ENCODE measurements around the gene ZCCHC2.

The ZCCHC2 gene

GRCh38 chr18:62583376-62583775 is 60.6 kb downstream of the ZCCHC2 start:
- no peak for DNase-seq

DNA sequence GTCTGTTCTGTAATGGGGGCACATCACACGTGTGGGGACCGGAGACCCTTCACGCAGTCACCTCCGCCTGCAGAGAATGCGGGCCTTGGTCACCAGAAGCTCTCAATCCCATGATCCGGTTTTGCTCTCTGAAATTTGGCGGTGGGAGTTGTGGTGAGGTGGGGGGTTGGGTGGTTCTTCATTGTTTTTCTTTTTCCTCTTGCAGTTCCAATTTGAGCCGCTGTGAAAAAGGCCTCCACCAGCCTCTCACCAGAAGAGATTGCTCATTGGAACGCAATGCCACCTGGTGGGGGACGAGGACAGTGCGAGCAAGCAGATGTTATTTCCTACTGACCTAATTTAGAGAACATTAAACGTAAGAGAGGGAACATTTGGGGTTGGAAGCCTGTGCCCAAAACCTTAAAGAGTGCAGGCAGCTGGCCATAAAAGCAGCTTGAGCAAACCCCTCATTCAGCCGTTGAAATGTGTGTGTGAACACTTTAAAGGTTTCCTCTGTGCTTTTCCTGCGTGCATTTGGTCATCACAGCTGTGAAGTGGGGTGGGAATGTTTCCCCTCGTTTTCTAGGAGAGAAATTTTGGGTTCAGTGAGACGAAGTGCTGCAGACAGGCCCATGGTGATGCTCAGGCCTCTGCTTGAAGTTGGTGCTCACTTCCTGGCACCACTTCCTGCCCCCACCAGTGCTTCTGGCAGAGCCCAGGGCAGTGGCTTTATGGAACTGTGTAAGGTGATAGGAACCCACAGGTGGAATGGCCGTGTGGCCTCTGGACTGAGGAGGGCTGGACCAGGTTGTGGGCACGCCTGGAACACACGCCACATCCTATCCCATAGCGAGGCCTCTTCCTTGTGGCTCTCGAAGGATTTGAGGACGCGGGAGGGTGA is 61.7 kb downstream of the ZCCHC2 start:
- peak; percentile 69 for DNase-seq

GRCh38 chr18:62585274-62586150 is 62.7 kb downstream of the ZCCHC2 start:
- peak; percentile 10 for DNase-seq

DNA sequence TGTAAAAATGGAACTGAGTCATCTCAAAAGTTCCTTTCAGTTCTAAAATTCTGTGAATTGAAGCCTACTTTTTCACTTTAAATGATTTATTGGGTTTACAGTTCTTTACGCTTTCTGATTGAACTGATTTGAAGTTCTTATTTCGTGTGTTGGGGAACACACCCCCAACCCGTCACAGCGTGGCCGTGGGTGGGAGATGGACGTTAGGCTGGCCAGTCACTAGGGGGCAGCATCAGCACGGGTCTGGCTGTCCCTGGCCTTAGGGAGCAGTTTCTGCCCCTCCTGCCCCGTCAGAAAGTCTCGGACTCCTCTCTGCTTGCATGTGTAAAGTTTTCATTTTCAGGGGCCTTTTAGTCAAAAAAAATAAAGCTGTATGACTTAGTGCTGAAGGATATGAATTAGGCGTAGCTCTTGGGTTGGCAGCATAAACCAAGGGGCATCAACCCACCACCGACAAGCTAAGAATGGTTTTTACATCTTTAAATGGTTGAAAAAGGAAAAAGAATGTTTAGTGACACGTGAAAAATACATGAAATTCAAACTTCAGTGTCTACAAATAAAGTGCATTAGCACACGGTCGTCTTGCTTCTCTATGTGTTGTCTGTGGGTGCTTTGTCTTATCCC is 63.4 kb downstream of the ZCCHC2 start:
- DNase-seq = peak; percentile 39

- no peak for DNase-seq
Observed at GRCh38 chr18:62586781-62587487, 64.1 kb downstream of the ZCCHC2 start.

- DNase-seq = no peak
Observed at GRCh38 chr18:62587689-62588088, 64.9 kb downstream of the ZCCHC2 start.

- no peak for DNase-seq
Observed at GRCh38 chr18:62588217-62588616, 65.4 kb downstream of the ZCCHC2 start.

DNA sequence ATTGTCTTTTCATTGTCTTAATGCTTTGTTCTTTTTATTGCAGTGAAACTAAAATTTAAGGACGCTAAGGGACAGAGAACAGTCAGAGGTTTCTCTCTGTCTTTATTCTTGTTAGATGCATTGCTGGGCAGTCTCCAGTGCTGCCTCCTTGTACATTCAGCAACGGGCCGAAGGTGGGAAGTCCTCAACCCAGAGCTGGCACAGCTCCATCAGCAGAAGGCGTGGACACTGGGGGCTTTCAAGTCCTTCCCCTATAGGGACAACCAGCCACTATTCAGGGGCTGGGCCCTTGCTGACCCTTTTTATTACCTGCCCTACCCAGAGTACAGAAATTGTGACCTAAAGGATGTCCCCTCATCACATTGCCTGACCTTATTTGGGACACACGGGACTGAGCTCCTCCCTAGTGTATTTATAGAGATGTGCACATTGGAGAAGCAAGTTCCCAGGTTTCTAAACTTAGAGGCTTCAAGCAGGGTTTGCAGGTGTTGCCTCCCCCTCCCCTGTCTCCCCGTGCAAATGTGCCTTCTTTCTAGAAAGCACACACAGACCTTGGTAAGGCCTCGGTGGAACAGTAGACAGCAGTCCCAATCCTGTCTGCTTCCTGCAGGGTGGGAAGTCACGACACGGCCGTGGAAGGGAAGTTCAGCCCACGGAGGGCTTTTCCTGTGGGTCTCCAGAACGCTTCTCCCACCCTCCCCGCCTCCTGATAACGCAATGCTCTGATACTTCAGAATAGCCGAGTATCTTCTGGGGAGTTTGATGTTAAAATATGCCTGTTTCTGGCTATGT is 68.2 kb downstream of the ZCCHC2 start:
- DNase-seq = no peak

DNA sequence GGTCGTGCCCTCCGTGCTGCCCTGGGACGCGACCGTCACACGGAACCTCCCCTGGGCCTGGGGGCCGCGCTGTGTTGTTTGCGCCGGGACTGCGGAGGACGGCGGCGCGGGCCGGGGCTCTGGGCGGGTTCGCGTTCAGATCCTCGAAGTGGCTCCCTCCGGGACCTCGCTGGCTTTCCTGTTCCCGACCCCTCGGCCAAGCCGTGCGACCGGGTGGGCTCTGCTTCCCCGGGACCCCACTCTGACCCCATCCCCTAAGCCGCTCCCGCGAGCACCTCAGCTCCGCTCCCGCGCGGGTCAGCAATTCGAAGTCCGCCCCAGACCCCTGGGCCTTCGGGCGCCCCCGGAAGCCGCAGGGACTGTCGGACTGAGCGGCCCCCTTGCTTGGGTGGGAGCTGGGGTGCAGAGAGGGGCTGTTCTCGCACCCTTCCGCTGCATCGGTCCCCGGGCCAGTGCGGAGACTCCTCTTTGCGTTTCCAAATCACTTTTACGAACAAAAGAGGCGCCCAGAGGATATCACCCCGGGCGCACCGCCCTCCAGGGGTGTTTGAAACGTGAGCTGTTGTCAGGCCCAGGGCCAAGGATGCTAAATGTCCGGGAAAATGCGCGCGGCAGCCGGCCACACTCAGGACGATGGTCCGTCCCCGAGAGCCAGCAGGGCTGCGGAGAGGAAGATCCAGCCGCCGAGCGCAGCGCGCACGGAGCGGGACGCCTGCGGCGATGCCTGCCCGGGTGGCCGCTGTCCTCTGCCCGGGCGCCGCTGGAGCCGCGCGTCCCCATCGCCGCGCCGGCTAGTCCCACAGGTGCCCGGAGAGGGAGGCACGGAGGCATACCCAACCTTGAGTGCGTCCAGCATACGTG is 73.5 kb downstream of the ZCCHC2 start:
- no peak for DNase-seq

- no peak for DNase-seq
Observed at GRCh38 chr18:62601871-62602270, 79.0 kb downstream of the ZCCHC2 start.

GRCh38 chr18:62602706-62603105 is 79.9 kb downstream of the ZCCHC2 start:
- no peak for DNase-seq

DNA sequence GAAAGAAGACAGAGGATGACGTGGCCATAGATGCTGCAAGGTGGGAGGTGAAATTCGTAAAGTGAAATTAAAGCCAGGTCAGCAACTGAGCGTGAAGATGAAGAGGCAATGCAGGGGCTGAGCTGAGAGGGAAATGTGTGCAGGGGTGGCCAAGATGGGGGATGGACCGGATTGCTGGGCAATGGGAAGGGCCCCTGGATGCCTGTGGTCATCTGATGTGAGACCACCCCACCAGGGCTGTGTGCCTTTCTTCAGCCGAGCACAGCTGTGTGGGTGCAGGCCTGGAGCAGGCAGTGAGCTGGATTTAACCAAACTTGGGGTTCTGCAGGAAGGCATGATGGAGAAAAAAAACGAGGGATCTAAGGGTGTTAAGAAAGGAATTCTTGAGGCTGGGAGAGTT is 80.4 kb downstream of the ZCCHC2 start:
- DNase-seq = no peak

GRCh38 chr18:62603979-62604378 is 81.2 kb downstream of the ZCCHC2 start:
- DNase-seq = no peak

DNA sequence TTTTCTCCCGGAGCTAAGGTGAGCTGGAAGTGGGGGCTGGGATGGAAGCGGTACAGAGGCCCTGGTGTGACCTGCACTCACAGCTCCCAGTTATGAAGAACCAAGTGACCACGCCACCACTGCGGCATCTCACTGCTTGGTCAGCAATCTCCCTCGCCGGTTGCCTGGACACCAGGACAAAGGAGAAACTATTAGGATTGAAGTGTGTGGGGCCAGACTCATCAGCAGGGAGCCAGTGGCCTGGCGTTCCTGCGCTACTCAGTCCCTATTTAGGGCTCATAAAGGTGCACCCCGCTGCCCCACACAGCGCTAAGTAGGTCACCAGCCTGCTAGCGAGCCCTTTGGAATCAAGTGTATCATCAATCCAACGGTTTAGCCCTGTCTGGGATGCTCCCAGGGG is 82.9 kb downstream of the ZCCHC2 start:
- no peak for DNase-seq

GRCh38 chr18:62606106-62606505 is 83.3 kb downstream of the ZCCHC2 start:
- DNase-seq = no peak

GRCh38 chr18:62607302-62607701 is 84.5 kb downstream of the ZCCHC2 start:
- DNase-seq = no peak

GRCh38 chr18:62607708-62608428 is 85.0 kb downstream of the ZCCHC2 start:
- no peak for DNase-seq

- DNase-seq = no peak
Observed at GRCh38 chr18:62609764-62610163, 86.9 kb downstream of the ZCCHC2 start.

- DNase-seq = no peak
Observed at GRCh38 chr18:62610351-62610700, 87.5 kb downstream of the ZCCHC2 start.

- no peak for DNase-seq
Observed at GRCh38 chr18:62610701-62611411, 88.0 kb downstream of the ZCCHC2 start.

All from activated effector memory CD4-positive, alpha-beta T cell treated with Interleukin-2 at 50 U/mL for 16 hours (primary cell).